SKM-1 treated with dmso at 0.1 percent for 144 hours (cell line): ENCODE data around the gene PARD6G.
"Not testable (repeated sequence)": the region's sequence is repeated elsewhere in the genome, so short reads cannot be mapped to it uniquely, and the experiment has no call there.

Experiments
- DNase-seq: peaks from one replicate; lab custom pipeline; 2025; ENCODE audit not compliant: unreplicated experiment; lab: John Stamatoyannopoulos, UW

The PARD6G gene

GRCh38 chr18:80247393-80247841, at the start of gene PARD6G:
Gene PARD6G (minus strand): TSS chr18:80247514. CDS start chr18:80247348, 166 bp downstream.
- peak; percentile 61 for DNase-seq

- not testable (repeated sequence) for DNase-seq
Measured at GRCh38 chr18:80262241-80263033, 15.1 kb upstream of the PARD6G start.

GRCh38 chr18:80259610-80260009, 12.3 kb upstream of the PARD6G start:
- DNase-seq, result no peak

GRCh38 chr18:80258640-80259039, 11.3 kb upstream of the PARD6G start:
- DNase-seq, result no peak

- DNase-seq, result not testable (repeated sequence)
Measured at GRCh38 chr18:80257579-80258543, 10.5 kb upstream of the PARD6G start.

GRCh38 chr18:80254971-80255500, 7.7 kb upstream of the PARD6G start:
- no peak for DNase-seq

- no peak for DNase-seq
Measured at GRCh38 chr18:80253871-80254492, 6.7 kb upstream of the PARD6G start.

- no peak for DNase-seq
Measured at GRCh38 chr18:80253236-80253635, 5.9 kb upstream of the PARD6G start.

- DNase-seq, result no peak
Measured at GRCh38 chr18:80252136-80252535, 4.8 kb upstream of the PARD6G start.

GRCh38 chr18:80251700-80252099, 4.4 kb upstream of the PARD6G start:
- DNase-seq, result no peak

- DNase-seq, result no peak
Measured at GRCh38 chr18:80250740-80251364, 3.5 kb upstream of the PARD6G start.

- no peak for DNase-seq
Measured at GRCh38 chr18:80249217-80250093, 2.1 kb upstream of the PARD6G start.

GRCh38 chr18:80246445-80247392, 595 bp downstream of the PARD6G start:
- no peak for DNase-seq

GRCh38 chr18:80245781-80246444, 1.4 kb downstream of the PARD6G start:
- DNase-seq, result no peak

GRCh38 chr18:80244956-80245730, 2.2 kb downstream of the PARD6G start:
- no peak for DNase-seq

- DNase-seq, result no peak
Measured at GRCh38 chr18:80244167-80244566, 3.1 kb downstream of the PARD6G start.

- no peak for DNase-seq
Measured at GRCh38 chr18:80243204-80243603, 4.1 kb downstream of the PARD6G start.
